NT2/D1 (cell line): ENCODE results near the gene GFOD1.

Experiments
- DNase-seq: peaks from one replicate; pipeline ENCODE4 v3.0.0-alpha.2; 2011; ENCODE audit warnings: low read depth, low spot score
- H3K27me3 ChIP-seq: 2 replicates; pipeline ENCODE4 v1.6.0; 2011; ENCODE audit warnings: mild to moderate bottlenecking; ENCODE audit not compliant: insufficient read length, insufficient read depth
- H3K36me3 ChIP-seq: 2 replicates; pipeline ENCODE4 v1.6.1; 2011; ENCODE audit warnings: mild to moderate bottlenecking, low read length, mixed read lengths; ENCODE audit not compliant: insufficient read depth, insufficient read length
- H3K4me1 ChIP-seq: 2 replicates; pipeline ENCODE4 v1.5.1; 2011; ENCODE audit not compliant: insufficient read depth, insufficient read length
- H3K4me3 ChIP-seq: 2 replicates; pipeline ENCODE4 v1.5.1; 2011; ENCODE audit warnings: low read depth; ENCODE audit not compliant: insufficient read length
- H3K9ac ChIP-seq: 2 replicates; pipeline ENCODE4 v1.6.0; 2011; ENCODE audit warnings: low read depth; ENCODE audit not compliant: insufficient read length
- H3K9me3 ChIP-seq: 2 replicates; pipeline ENCODE4 v1.5.1; 2011; ENCODE audit warnings: mild to moderate bottlenecking, low read length; ENCODE audit not compliant: insufficient read depth
- SUZ12 ChIP-seq: IDR thresholded peaks from 2 replicates; pipeline ENCODE4 v1.6.1; 2011; ENCODE audit not compliant: insufficient read length, insufficient read depth; ENCODE audit errors: extremely low read depth
- YY1 ChIP-seq: IDR thresholded peaks from 2 replicates; pipeline ENCODE4 v1.6.1; 2011; ENCODE audit not compliant: insufficient read length, insufficient read depth
- ZNF274 ChIP-seq: IDR thresholded peaks from 2 replicates; pipeline ENCODE4 v1.6.1; 2011; ENCODE audit warnings: mild to moderate bottlenecking, low read depth, low read length

Gene GFOD1

DNA sequence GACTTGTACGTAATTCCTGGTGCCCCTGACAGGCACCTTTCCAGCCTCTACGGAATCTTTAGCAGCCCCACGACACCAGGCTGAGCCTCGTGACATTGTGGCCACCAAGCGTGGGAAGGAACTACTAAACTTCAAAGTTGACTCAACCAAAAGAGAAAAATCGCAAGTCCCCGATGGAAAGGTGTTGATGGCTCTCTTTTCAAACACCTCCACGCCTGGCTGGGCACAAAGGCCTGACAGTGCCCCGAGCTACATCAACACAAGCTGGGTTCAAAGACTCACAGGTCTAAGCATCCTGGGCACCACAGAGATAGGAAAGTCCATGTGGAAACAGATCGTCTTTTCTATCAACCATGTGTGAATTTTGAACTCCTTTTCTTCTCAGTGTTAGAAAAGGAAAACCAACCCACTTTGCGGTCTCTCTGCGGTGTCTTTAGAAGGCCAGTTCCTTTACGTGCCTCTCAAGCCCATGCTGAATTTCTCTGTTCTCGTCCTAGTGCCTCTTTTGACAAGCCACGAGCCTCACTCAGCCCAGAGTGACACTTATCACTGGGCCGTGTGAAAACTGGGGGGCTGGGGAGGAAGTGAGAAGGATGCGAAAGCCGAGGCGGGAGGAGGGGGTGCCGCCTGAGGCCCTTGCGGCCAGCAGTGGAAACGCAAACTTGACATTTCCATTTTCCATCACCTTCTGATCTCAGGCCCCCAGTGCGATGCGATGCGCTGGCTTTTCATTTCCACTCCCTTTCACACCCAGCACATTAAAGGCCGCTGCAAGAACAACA, 59.4 kb downstream of the GFOD1 start:
- DNase-seq = no peak

DNA sequence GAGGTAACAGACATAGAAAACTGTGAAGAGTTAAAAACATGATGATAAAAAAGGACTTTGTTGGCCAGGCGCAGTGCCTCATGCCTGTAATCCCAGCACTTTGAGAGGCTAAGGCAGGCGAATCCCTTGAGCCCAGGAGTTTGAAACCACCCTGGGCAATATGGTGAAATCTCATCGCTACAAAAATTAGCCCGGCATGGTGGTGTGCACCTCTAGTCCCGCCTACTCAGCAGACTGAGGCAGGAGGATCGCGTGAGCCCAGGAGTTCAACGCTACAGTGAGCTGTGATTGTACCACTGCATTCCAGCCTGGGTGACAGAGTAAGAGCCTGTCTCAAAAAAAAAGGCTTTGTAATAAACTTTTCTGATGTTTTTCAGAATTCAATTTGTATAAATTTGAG, 60.1 kb downstream of the GFOD1 start:
- TF ChIP-seq YY1 (no peak), ZNF274 (no peak), SUZ12 (no peak)
- no peak for DNase-seq
- H3K27me3 ChIP-seq = no peaks in the 10 kb centered on the region
- peaks cover 8% of the 10 kb centered on the region for H3K4me1 ChIP-seq
- H3K9me3 ChIP-seq = no peaks in the 10 kb centered on the region
- H3K36me3 ChIP-seq = no peaks in the 10 kb centered on the region
- no peak overlapping the region for H3K9ac ChIP-seq
- no peak overlapping the region for H3K4me3 ChIP-seq

More for the DNA sequence above, 59.4 kb downstream of the GFOD1 start:
- Histone ChIP-seq H3K9me3 (no peaks in the 10 kb centered on the region), H3K9ac (no peak overlapping the region), H3K4me1 (peaks cover 8% of the 10 kb centered on the region), H3K36me3 (no peaks in the 10 kb centered on the region), H3K4me3 (no peak overlapping the region), H3K27me3 (no peaks in the 10 kb centered on the region)
- TF ChIP-seq YY1 = no peak
- no peak for TF ChIP-seq ZNF274
- no peak for TF ChIP-seq SUZ12

DNA sequence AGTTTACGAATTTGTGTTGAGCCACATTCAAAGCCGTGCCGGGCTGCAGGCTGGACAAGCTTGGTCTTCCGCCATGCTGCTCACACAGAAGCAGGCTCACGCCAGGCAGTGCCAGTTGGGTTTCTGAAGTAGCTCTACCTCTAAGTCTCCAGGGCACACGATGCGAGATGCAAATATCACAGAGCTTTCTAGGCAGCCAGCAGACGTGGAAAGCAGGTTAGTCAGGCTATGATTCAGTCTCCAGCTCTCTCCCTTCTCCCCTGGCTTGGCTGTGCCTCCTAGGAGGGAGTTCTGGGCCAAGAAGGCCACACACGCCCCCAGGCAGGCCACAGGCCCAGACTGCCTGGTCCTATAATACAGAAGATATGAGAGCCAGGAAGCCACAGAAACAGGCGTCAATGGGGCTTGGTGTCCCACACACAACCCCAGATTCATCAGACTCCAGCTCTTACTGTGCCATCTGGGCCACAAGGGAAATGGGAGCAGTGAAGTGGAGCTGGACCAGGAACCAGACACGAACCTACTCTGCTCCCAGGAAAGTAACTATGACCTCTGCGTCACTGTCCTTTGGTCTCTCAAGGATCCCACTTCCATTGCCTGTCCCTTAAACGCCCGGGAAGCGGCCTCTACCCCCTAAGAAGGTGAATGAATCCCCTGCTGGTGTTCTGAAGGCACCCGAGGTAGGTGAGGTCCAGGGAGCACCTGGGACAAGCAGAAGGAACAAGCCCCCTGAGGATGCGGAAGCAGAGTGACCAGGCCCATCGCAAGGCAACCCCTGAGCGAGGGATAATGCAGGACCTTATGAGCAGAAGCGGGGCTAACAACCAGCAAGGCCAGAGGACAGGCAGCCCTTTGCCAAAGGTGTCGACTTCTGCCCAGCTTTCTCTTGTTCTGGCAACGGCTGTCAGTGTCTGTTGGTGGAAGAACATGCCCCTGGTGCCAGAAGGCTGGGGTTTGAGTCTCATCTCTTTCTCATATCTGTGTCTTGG, 61.2 kb downstream of the GFOD1 start:
- H3K36me3 ChIP-seq = no peaks in the 10 kb centered on the region
- no peak overlapping the region for H3K9ac ChIP-seq
- TF ChIP-seq YY1 (no peak), SUZ12 (no peak), ZNF274 (no peak)
- H3K9me3 ChIP-seq = no peaks in the 10 kb centered on the region
- H3K27me3 ChIP-seq = no peaks in the 10 kb centered on the region
- H3K4me1 ChIP-seq = peaks cover 13% of the 10 kb centered on the region
- no peak for DNase-seq
- no peak overlapping the region for H3K4me3 ChIP-seq

DNA sequence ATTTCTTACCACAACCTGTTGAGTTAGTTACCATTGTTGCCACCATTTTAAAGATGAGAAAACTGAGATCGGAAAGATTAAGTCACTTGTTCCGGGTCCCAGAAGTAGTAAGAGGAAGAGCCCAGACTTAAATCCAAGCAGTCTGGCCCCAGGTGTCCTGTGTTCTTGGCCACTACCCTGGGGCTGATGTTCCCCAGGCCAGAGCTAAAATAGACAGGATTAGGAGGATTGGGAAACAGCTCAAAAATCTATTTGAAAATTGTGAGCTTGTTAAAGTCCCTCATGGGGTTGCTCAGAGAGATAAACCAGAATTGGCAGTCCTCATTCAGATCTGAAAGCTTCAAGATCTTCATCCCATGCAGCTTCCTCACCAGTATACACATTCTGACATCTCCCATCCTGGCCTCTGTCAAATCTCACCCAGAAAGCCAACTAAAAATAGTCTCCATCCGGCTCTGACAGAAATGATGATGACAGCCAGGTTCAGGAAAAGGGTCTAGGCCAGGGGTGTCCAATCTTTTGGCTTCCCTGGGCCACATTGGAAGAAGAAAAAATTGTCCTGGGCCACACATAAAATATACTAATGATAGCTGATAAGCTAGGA, 62.0 kb downstream of the GFOD1 start:
- Histone ChIP-seq H3K9ac (no peak overlapping the region), H3K4me1 (peaks cover 13% of the 10 kb centered on the region), H3K36me3 (no peaks in the 10 kb centered on the region), H3K4me3 (no peak overlapping the region), H3K9me3 (no peaks in the 10 kb centered on the region), H3K27me3 (no peaks in the 10 kb centered on the region)
- DNase-seq = no peak
- TF ChIP-seq YY1 = no peak
- no peak for TF ChIP-seq SUZ12
- TF ChIP-seq ZNF274 = no peak

DNA sequence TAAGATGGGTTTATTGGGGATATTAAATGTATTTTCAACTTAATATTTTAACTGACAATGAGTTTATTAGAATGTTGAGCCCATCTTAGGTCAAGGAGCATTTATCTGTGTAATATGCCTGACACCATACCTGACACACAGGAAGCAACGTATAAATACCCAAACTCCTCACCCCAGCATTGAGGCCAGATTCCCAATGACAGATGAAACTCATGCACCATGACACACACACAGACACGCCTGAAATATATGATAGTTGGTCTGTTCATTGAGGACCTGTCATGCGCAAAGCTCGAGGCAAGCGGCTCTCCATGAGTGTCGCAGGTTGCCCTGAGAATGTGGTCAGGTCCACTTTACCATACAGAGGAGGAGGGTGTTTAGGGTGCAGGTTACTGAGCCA, 64.1 kb downstream of the GFOD1 start:
- Histone ChIP-seq H3K4me3 (no peak overlapping the region), H3K9ac (no peak overlapping the region), H3K4me1 (peaks cover 15% of the 10 kb centered on the region), H3K36me3 (no peaks in the 10 kb centered on the region), H3K9me3 (no peaks in the 10 kb centered on the region), H3K27me3 (no peaks in the 10 kb centered on the region)
- no peak for DNase-seq
- TF ChIP-seq SUZ12 (no peak), YY1 (no peak)

DNA sequence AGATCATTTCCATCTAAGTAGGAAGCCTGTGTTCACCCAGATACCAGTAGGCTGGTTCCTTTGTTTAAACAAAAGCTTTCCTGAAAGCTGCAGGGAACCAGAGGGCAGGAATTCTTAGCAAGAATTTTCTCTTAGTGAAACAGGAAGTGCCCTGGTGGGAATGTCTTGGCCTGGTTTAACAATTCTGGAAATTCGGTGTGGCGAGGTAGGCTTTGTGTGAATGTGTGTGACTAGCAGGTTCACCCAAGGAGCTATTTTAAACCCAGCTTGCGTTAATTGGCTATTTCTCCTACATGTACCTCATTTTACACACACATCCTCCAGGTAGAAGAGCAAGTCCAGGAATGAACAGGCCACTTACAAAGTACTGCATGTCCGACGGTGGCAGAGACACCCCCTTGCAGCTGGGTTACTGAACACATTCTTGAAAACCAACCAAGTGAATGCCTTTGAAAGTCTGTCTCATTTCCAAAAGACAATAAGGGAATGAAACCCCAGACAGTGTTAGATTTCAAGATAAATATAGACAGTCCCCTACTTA, 64.6 kb downstream of the GFOD1 start:
- no peak overlapping the region for H3K9ac ChIP-seq

More for the DNA sequence above, 64.6 kb downstream of the GFOD1 start:
- H3K27me3 ChIP-seq = no peaks in the 10 kb centered on the region
- peaks cover 12% of the 10 kb centered on the region for H3K4me1 ChIP-seq
- no peaks in the 10 kb centered on the region for H3K36me3 ChIP-seq
- H3K9me3 ChIP-seq = no peaks in the 10 kb centered on the region
- no peak for TF ChIP-seq YY1
- H3K4me3 ChIP-seq = no peak overlapping the region
- peak; percentile 89 for DNase-seq
